Stimulated activated CD4-positive, alpha-beta T cell treated with anti-CD3 and anti-CD28 coated beads, Interleukin-1b, Interleukin-23, amount 100 ng/mL, for 24 hours (primary cell): ENCODE results near the gene CLDND1.
"Not testable (repeated sequence)": the region's sequence is repeated elsewhere in the genome, so short reads cannot be mapped to it uniquely, and the experiment has no call there.

Experiments used
- DNase-seq, 4 experiments: peaks; one replicate each; pipeline ENCODE4 v3.0.0-alpha.2; 2020; ENCODE audit warnings: low read depth in 4 of 4, low spot score in 1 of 4

CLDND1 gene

GRCh38 chr3:98522544-98523281 is at the start of gene CLDND1:
CLDND1 (minus strand) TSS chr3:98522902; CDS start chr3:98521424, 1,478 bp downstream.
- peak; percentile 84 to 92 (median 88) for DNase-seq

DNA sequence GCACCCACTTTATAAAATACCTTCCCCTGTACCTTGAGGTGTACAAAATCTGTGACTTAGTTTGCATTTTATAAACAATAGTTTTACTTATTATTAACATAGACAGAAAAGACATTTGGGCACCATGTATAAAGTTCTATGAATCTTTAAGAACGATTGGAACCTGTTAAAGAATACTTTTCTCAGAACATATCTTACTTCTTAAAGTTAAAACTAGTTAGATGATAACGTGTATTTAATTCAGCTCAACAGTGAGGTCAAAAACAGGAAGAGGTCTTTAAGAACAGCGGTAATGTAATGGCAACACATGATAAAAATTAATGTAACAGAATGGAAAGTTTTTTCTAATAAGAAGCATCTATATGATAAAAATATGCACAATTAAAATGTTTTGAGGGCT is 45.7 kb upstream of the CLDND1 start:
- no peak for DNase-seq

DNA sequence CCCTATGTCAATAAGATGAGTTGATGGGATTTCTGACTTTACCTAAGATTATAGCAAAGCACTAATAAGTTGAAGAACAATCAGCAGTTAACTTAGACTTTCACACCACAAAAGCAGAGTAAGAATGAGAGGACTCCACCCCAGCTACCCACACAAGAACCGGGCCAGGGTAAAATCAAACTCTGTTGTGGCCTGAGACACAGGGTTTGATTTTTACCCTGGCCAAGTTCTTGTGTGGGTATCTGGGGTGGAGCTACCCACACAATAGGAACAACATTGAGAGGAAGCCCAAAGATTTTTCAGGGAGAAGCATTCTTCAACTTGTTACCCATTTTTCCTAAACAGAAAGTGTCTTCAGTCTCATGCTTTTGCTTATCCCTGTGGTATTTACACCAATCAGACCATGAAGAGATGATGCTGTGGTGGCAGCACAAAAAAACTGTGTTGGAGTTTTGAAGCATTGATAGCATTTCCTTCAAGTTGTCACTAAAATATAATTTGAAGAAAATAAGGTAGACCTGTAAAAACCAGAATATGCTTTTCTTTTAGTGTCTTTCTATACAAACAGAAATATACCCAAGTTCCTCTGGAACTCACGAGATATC is 45.1 kb upstream of the CLDND1 start:
- no peak for DNase-seq

DNA sequence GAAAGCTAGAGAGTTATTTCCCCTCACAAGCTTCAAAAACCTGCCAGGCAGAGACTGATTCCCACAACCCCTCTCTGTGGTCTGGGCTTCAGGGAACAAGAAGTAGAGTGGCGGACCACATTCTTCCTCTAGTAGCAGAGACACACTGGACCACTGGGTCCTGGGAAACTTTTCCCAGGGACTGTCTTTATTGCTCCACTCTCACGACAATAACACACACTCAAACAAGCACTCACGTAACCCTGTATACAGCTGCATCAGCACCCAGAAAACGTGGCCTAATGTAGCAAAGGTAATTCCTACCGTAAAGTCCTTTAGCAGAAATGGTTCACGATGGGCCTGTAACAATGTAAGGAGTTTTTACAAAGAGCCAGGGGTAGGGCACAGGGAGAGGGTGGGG is 43.1 kb upstream of the CLDND1 start:
- no peak for DNase-seq

- DNase-seq, result no peak
These were observed 42.5 kb upstream of the CLDND1 start for GRCh38 chr3:98565237-98565643.

DNA sequence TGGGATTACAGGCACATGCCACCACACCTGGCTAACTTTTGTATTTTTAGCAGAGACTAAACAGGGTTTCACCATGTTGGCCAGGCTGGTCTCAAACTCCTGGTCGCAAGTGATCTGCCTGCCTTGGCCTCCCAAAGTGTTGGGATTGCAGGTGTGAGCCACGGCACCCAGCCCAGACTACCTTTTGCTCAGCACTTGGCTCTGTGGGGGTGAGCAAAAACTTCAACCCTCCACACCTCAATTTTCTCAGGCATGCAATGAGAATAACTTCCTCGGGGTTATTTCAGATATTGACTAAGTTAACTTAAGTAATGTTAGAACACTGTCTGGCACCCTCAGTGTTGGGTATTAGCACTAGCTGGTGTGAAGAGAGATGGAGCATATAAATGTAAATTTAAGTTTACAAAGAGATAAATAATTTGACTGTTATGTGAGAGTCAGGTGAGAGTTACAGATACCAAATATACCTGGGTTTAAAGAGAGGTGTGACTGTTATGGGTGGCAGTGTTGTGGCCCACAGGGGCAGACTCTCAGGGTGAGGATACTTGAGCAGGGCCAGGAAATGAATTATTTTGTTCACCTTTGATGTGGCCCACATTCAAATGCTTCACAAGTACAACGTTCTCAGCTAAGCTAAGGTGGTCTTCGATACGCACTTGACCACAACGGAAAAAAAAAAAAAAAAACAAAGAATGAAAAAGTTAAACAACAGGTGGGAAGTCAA is 41.7 kb upstream of the CLDND1 start:
- no peak for DNase-seq

- DNase-seq, result no peak
These were observed 41.1 kb upstream of the CLDND1 start for GRCh38 chr3:98563661-98564281.

GRCh38 chr3:98561727-98562521 is 39.2 kb upstream of the CLDND1 start:
- no peak for DNase-seq

DNA sequence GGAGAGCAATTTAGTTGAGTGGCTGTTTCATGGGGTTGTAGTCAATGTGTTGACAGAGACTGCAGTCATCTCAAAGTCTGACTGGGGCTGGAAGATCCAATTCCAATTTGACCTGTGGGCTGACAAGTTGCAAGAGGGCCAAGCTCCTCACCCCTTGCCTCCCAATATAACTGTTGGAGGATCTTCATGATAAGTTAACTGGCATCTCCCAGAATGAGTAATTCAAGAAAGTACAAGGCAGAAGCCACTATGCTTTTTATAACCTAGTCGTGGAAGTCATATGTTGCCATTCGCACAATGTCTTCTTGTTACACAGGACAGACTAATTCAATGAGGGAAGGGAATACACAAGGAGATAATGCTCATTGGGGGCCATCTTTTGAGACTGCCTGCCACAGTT is 38.2 kb upstream of the CLDND1 start:
- DNase-seq, result no peak

GRCh38 chr3:98559769-98560168 is 37.1 kb upstream of the CLDND1 start:
- not testable (repeated sequence) for DNase-seq

DNA sequence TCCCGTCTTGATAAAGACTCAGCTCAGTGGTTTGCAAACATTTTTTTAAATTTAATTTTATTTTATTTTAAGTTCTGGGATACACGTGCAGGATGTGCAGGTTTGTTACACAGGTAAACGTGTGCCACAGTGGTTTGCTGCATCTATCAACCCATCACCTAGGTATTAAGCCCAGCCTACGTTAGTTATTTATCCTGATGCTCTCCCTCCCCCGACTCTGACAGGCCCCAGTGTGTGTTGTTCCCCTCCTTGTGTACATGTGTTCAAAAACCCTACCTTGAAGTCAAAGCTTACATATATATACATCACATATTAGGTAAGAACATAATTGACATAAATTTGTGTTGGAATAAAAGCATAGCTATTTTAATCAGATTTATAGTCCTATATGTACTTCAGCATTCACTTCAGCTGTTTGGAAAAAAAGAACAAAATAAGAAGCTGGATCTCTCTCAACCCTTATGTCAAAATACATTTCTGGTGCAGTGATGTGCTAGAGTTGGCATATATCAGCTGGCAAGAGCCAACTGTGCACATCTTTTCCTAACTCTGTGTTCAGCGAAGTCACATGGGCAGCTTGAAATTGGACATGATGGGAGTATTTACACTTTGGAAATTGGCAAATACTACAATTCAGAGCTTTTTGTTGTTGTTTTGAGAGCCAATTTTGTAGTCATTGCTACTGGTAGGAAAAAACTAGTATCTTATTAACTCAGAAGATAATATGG is 35.6 kb upstream of the CLDND1 start:
- DNase-seq, result no peak

DNA sequence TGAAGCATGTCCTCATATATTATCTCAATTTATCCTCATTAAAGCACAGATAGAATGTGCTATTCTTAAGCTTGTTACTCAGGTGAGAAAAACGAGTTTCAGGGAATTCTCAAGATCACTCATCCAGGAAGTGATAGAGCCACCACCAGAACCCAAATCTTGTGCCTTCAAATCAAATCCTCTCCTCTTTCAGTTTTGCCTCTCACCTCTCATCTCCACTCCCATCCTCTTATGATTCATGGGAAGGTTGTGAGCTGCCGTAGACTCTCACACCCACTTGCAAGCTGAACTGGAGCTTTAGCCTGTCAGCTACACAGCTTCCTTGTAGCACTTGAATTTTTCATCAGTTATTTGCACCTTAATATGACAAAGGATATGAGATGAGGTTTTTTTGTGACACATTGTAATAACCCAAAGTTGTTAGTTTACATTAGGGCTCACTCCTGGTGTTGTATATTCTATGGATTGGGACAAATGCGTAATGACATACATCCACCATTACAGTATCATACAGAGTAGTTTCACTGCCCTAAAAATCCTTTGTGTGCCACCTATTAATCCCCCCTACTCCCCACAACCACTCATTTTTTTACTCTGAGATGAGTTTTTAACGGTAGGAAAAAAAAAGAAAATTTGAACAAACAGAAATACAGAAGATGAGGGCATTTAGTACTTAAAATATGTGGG is 34.8 kb upstream of the CLDND1 start:
- peak in 1 of 4 experiments; percentile 30 for DNase-seq

DNA sequence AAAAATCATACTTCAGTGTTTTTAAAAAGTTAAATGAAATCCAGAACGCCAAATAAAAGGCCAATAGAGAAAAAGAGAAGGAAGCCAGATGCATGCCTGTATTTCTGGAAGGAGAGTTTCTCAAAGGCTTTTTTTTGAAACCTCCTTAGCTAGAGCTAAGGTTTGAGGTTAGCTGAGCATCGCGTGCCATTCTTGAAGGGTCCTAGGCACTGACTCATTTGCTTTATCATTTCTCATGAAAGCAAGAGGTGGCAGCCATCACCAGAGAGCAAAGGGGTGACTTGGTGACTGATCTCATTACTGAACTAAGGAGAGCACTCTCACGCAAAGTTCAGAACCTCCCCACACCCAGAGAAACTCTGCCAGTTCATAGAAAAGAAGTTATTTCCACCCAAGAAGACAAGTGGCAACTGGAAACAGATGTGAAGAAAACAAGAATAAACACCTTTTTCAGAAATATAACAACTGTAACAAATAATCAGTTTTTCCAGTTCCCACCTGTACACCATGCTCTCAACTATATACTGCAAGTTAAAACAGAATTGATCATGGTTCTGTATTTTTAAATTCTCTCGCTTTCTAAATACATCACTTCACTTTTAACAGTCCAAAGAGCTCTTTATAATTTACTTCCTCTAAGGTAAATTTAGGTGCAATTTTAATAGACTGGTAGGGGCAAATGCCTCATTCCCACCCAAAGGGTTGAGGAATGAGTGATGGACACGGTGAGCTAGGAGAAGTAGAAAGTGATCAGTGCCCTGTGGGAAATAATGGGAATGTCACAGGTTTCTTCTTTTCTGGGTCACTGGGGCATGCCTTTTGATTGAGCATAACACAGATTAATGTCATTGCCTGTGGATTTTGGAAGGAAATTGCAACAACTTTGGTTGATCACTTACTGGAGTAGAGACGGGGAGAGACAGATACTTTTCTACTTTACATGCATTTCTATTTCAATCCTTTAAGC is 33.7 kb upstream of the CLDND1 start:
- DNase-seq, result peak; percentile 30 to 64 (median 48)

GRCh38 chr3:98555025-98555379 is 32.3 kb upstream of the CLDND1 start:
- no peak for DNase-seq

DNA sequence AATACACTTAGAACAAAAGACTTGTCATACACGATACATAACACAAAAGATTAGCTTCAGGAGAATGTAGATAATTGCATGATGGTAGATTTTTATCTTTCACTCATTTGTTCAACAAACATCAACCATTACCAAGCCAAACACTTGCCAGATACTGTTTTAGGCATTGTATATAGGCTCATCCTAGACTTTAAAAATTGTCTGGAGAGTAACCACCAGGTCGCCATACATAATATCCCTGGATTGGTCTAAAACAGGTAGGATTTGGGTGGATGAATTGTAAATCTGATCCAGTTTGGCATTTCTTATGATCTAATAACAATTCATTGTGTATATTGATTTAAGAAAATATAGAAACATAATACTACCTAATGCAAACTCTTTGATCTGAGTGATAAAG is 31.9 kb upstream of the CLDND1 start:
- no peak for DNase-seq

DNA sequence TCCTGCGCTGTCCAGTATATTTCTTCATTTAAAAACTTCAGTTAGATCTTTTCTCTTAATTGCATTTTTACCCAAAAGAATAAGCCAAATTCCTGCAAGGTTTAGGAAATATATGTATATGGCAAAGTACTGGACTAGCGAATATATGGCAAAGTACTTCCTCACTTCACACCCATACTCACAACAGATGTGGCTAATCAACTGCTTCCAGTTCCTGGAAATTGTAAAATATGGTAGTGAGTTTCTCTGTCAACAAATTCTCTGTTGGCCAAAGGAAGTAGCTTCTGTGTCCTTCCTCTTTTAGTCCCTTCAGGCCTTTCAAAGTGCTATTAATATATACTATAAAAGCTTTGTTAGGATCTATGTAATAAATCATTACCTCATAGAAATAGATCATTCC is 31.1 kb upstream of the CLDND1 start:
- no peak for DNase-seq

DNA sequence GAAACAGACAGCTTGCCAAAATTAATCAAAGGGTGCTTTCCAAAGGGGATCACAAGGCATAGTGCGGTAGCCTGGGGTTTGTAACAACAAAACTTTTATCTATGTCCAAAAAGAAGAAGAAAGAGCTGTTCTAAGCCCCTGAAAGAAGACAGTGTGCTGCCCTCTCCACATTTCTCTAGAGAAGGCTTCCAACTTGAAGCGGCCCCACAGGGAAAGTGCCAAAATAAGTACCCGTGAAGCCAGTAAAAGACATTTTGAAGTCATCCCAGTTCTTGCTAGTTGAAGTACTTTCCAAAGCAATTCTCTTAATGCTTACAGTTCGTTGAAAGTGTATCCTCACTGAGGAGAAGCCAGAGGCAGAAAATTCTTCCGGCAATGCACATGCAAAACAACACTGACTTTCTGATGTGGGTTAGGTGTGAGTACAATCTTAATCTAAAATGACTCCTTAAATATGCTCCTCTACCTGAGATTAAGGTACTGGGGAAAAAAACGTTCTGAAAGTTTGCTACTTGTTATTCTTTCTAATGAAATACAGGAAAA is 30.4 kb upstream of the CLDND1 start:
- DNase-seq, result no peak

GRCh38 chr3:98552232-98553020 is 29.7 kb upstream of the CLDND1 start:
- no peak for DNase-seq
